ENCODE results near the gene KIDINS220.

Gene KIDINS220

DNA sequence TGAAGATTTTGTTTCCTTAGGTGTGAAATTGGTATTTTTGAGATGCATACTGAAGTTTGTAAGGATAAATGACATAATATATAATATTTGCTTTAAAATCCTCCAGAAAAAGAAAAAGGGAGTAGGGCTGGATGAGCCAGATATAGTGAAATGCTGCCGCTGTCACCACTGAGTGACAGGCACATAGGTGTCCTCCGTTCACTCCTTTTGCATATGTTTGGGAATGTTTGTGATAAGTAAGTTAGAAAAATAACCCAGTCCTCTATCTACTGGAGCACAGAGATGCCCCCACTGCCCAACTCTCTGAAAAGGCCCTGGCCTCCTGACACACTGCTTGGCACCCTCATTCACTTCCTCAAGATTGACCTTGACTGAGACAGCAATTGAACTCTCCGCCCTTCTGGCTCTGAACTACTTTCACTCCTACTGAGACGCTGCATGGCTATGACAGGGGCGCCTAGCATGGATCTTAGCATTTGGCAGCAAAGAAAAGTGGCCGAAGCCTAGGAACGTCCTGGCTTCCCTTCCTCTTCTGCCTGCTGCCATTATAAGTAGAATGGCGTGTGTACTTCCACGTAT lies 145.5 kb downstream of the KIDINS220 start:
- DNase-seq = no peak

DNA sequence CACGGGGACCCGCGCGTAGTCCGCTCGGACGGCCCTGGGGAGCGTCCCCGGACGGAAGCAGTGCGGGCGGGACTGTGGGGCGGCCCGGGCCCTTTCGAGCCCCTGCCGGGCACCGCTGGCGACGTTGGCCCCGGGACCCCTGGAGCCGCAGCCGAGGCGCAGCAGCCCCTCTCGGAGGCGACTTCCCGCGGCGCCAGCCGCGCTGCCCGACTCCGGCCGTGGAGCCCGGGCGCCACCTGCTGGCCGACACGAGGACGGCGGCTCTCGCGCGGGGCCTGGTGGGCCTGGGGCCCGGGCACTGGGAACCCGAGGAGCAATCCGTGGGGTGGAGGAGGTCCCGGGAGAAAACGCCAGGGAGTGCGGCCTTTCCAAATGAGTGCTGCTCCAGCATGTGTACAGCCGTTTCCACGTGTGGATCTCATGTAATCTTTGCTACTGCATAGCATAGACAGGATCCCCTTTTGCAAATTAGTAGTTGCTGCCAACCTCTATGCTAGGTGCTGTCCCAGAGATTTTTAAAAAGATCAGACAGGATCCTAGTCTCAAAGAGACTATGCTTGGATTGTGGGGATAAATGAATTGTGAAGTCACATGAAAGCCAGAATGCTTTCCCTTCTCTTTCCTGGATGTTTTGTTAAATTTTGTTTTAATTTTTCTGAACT lies 151.6 kb downstream of the KIDINS220 start:
- peak; percentile 66 to 72 for DNase-seq

DNA sequence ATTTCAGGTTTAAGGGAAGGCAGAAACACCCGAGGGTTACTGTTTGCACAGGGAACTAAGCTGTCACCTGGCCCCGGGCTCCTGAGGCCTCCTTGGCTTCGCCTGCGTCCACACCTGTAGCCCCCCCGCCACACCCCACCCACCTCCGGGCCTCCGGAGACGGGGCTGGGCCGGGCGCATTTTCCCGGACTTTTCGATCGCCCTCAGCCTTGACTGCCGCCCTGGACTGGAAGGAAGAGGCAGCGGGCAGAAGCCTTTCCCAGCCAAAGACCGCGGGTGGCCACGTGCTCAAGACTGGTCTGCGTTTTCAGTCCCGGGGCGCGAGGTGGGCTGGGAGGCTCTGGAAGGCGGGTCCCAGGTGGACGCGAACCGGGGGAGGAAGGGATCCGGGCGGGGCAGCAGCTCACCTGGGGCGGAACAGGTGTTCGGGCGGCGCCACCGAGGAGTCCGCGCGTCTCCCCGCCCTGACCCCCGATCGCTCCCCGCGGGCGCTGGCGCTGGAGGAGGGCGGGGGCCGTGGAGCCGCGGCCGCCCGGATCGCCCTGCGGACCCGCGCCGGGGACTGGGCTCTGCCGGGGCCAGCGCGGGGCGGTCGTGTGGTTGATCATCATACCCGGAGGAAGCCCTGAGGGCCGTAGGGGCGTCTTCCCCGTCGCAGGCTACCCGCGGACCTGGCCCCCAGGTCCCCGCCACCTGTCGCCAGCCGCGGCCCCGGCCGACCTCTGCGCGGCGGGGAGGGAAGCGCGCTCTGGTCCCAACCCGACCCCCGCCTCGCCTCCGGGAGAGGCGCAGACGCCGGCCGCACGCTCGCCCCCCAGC lies 152.3 kb downstream of the KIDINS220 start:
- DNase-seq = peak; percentile 84 to 98

DNA sequence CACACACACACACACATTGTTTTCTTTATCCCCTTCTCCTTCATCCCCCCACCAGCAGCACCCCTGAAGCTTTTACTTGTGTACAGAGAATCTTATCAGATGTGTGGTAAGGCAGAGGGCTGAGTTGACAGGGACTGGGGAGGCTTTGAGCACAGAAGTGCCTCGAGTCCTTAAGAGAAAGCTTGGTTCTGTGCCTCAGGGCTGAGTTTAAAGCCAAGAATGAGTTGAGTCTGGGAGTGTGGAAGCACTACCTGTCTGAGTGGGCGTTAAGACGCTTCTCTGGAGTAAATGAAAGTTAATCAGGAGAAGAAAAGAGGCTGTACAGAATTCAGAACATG lies 152.9 kb downstream of the KIDINS220 start:
- no peak for DNase-seq

DNA sequence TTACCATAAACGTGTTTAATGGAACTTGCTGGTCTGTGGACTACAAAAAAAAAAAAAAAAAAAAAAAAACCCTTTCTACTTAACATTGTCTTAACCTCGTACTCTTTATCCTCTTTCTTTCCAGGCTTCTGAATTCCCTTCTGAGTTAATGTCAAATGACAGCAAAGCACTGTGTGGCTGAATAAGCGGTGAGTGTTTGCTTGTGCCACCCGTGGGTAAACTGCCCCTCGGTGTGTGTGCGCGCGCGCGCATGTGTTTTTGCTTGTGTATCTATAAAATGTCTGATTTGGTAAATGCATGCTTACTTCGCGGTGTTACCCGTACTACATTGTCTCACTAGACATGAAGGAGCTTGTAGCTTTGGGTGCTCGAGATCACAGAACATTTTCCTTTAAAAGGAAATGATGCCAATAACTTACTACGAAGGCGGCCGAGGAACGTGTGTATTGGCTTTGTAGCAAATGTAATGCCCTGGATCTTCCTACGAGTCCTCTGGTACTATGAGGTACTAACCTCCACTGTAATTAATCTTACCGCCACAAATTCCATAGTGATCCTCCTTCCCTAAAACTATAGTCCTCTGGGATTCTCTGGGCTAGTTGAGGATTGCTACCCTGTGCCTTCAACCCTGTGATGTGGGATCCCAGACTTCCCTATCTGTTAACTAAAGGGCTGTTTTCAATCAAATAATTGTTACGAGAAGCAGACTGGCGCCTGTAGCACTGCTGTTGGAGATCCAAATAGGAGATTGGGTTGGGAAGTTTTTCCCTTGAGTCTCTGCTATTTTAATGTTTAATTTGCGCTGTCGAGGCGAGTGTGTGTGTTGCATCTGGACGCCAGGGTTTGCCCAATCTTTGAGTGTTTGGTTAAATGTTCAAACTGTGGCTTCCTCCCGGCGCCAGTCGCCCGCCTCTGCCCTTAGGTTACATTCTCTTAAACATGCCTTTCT lies 154.4 kb downstream of the KIDINS220 start:
- DNase-seq = peak; percentile 37 to 81

DNA sequence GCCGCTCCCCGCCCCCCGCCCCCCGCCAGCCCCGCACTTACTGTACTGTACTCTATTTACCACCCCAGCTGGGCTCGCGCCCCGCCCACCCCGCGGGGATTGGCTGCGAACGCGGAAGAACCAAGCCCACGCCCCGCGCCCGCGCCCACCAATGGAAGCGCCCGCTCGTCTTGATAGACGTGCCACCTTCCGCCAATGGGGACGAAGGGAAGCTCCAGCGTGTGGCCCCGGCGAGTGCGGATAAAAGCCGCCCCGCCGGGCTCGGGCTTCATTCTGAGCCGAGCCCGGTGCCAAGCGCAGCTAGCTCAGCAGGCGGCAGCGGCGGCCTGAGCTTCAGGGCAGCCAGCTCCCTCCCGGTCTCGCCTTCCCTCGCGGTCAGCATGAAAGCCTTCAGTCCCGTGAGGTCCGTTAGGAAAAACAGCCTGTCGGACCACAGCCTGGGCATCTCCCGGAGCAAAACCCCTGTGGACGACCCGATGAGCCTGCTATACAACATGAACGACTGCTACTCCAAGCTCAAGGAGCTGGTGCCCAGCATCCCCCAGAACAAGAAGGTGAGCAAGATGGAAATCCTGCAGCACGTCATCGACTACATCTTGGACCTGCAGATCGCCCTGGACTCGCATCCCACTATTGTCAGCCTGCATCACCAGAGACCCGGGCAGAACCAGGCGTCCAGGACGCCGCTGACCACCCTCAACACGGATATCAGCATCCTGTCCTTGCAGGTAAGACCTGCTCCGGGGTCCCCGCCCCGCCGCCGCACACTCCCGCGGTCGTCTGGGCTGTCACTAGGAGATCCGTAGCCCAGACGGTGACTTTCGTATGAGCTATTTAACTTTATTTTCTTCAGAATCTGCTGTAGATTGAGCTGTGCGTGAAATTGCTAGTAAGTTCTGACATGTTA lies 155.4 kb downstream of the KIDINS220 start, which contains the start of gene ID2:
ID2 (plus strand) TSS at position 271 of the 907 bp plus-strand sequence; CDS start at position 381, 110 bp downstream.
- peak; percentile 100 for DNase-seq

DNA sequence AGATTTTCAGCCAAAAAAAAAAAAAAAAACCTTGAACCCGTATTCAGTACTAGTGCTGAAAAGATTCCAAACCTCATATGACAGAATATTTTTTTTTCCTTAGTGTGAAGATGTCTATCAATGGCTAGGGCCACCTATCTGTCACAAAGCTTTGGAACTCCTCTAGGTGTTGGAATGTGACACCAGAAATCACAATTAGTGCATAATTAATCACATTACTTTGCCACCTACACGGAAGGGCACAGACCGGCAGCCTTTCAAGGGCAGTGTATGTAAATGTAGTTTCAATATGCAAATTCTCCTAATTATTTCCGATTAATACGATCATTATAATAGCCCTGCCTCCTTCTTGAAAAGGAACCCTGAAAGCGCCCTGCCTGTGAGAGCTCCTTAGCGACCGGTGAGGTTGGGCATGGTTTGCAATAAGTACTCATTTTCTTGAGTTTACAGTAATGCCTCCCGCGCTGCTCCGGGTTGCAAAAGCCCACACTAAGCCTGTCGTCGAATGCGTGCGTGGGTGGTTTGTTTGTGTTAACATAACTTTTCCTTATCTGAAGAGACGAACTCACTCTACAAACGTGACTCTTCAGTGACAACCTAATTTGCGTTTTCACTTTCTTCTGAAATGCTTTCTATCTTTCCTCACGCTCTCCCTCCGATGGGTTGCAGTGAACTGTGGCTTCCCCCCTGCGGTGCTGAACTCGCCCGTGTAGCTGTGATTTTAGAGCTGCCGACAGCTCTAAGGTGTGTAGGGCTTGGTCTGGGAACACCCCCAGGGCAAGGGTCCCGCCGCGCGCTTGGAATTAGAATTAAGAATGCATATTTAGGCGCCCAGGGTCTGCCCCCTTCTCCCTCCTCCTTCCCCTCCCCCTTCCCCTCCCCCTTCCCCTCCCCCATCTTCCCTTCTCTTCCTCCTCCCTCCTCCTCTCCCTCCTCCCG lies 156.3 kb downstream of the KIDINS220 start:
- DNase-seq = peak; percentile 86 to 98

DNA sequence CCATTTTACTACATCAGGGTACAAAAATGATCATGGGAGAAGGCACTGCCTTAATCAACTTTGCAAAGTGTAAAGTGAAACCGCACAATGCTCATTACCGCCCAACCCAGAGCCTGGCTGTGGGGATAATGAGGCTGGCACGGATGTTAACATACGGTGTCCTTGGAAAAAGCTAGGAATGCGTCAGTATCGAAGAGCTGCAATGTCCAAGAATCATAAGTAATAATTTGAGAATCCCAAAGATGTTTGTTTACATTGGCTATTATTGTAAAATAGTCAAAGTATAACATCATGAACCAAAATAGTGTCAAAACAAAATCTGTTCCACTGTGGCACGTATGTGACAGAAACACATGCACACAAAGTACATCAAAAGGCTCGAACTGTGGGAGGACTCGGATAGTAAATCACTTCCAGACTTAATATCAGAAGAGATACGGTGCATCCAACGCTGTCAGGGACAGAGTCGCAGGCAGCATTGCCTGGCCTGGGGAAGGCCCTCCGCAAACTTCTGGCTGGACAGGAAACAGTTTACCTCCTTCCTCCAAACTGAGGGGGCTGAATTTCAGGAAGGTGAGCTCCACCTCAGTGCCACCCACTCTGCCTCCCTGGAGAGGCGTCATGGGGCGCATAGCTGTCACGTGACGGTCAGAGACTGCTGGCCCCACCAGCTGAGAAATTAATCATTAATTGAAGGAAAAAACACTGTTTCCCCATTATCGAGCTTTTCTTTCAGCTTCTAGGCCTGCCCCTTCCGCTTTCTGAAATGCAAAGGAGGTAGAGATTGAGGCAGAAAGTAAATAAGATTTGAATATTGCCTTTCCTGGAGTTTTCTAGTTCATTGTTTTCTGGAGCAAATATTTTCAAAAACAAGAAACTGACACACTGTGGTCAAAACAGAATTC lies 157.3 kb downstream of the KIDINS220 start:
- DNase-seq = peak in 1 of 2 experiments; percentile 77

DNA sequence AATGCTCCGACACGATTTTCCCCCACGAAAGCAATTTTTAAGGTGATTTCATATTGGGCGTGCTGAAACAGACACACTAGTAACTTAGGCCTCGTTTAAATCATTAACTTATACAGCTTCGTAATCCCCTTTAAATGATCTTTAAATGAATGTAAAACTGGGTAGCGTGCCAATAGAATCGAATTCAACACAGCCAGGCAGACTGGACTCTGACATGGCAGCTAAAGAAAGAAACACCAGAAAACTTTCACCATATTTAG lies 157.9 kb downstream of the KIDINS220 start:
- DNase-seq = no peak

Measured in NCI-H187 (cell line).